GM23338 (cell line): ENCODE measurements around the gene SIRPA. TPM values are rescaled to one million over a fixed set of nuclear protein-coding genes. Genes with fewer than 3 reads are reported as not detected.

Experiments
- ATAC-seq: fragments of 200-7000 bp; cut with Tn5 transposase; 3 replicates; pipeline ENCODE4 v1.9.1; 2020
- DNase-seq: peaks from one replicate; pipeline ENCODE4 v3.0.0-alpha.2; 2015; ENCODE audit warnings: low spot score
- H2AFZ ChIP-seq: fragments of 200-600 bp; sonication (generic); 2 replicates; pipeline ENCODE4 v1.8.0; 2016; ENCODE audit warnings: antibody characterized with exemption, mild to moderate bottlenecking, moderate library complexity
- H3F3A ChIP-seq: fragments of 200-600 bp; sonication (generic); replicated peaks from 2 replicates; pipeline ENCODE4 v1.8.0; 2017; ENCODE audit warnings: antibody characterized with exemption, mixed run types, low read depth
- H3K27ac ChIP-seq: fragments of 200-600 bp; sonication (generic); 2 replicates; pipeline ENCODE4 v1.6.1; 2016; ENCODE audit warnings: low read depth
- H3K27me3 ChIP-seq: fragments of 200-600 bp; sonication (generic); 2 replicates; pipeline ENCODE4 v1.8.0; 2016; ENCODE audit warnings: mild to moderate bottlenecking, mixed run types, moderate library complexity; ENCODE audit not compliant: insufficient read depth
- H3K36me3 ChIP-seq: fragments of 200-600 bp; sonication (generic); 2 replicates; pipeline ENCODE4 v1.8.0; 2016; ENCODE audit warnings: mild to moderate bottlenecking; ENCODE audit not compliant: insufficient read depth
- H3K4me1 ChIP-seq: fragments of 200-600 bp; sonication (generic); 2 replicates; pipeline ENCODE4 v1.8.0; 2016; ENCODE audit warnings: mild to moderate bottlenecking, moderate library complexity; ENCODE audit not compliant: insufficient read depth
- H3K4me2 ChIP-seq: fragments of 200-600 bp; sonication (generic); 2 replicates; pipeline ENCODE4 v1.7.1; 2017; ENCODE audit warnings: mixed run types
- H3K4me3 ChIP-seq: fragments of 200-600 bp; sonication (generic); 2 replicates; pipeline ENCODE4 v1.6.1; 2016; ENCODE audit warnings: mixed run types
- H3K79me2 ChIP-seq: fragments of 200-600 bp; sonication (generic); replicated peaks from 2 replicates; pipeline ENCODE4 v1.8.0; 2017; ENCODE audit warnings: mild to moderate bottlenecking; ENCODE audit not compliant: insufficient read depth
- H3K9me2 ChIP-seq: fragments of 200-600 bp; sonication (generic); 2 replicates; pipeline ENCODE4 v1.8.0; 2017; ENCODE audit not compliant: insufficient read depth
- H4K20me1 ChIP-seq: fragments of 200-600 bp; sonication (generic); replicated peaks from 2 replicates; pipeline ENCODE4 v1.8.0; 2017; ENCODE audit warnings: mild to moderate bottlenecking; ENCODE audit not compliant: insufficient read depth
- H3K27ac Mint-ChIP-seq: 2 replicates; pipeline ENCODE4 v1.8.0; 2020; ENCODE audit warnings: inconsistent platforms, mild to moderate bottlenecking, moderate library complexity, mixed read lengths
- H3K27me3 Mint-ChIP-seq: 3 replicates; pipeline ENCODE4 v1.8.0; 2022; ENCODE audit warnings: low read depth, mild to moderate bottlenecking, moderate library complexity, mixed read lengths, inconsistent platforms; ENCODE audit not compliant: insufficient read depth, poor library complexity
- H3K36me3 Mint-ChIP-seq: 3 replicates; pipeline ENCODE4 v1.8.0; 2021; ENCODE audit warnings: low read depth, mild to moderate bottlenecking, inconsistent platforms, moderate library complexity, mixed read lengths
- H3K4me1 Mint-ChIP-seq: 3 replicates; pipeline ENCODE4 v1.8.0; 2020; ENCODE audit warnings: mild to moderate bottlenecking, inconsistent platforms, mixed read lengths
- H3K4me3 Mint-ChIP-seq: 3 replicates; pipeline ENCODE4 v1.8.0; 2021; ENCODE audit warnings: moderate library complexity, mild to moderate bottlenecking, inconsistent platforms, mixed read lengths
- H3K9me3 Mint-ChIP-seq: 3 replicates; pipeline ENCODE4 v1.8.0; 2020; ENCODE audit warnings: moderate library complexity, mild to moderate bottlenecking, inconsistent platforms, mixed read lengths
- CREB1 ChIP-seq: fragments of 250-450 bp; sonication (Bioruptor Pico); IDR thresholded peaks from 2 replicates; pipeline ENCODE4 v1.5.0; 2020; ENCODE audit warnings: low read depth, mild to moderate bottlenecking, moderate library complexity
- ETS1 ChIP-seq: IDR thresholded peaks from 2 replicates; pipeline ENCODE4 v1.6.1; 2016; ENCODE audit warnings: antibody characterized with exemption
- EZH2 ChIP-seq: fragments of 200-600 bp; sonication (generic); IDR thresholded peaks from one replicate; pipeline ENCODE4 v1.8.0; 2017; ENCODE audit warnings: antibody characterized with exemption, mild to moderate bottlenecking, low read depth; ENCODE audit not compliant: unreplicated experiment
- EZH2phosphoT487 ChIP-seq: fragments of 200-600 bp; sonication (generic); IDR thresholded peaks from one replicate; pipeline ENCODE4 v1.8.1; 2018; ENCODE audit warnings: antibody characterized with exemption; ENCODE audit not compliant: unreplicated experiment
- JUNB ChIP-seq: IDR thresholded peaks from one replicate; pipeline ENCODE4 v1.6.1; 2016; ENCODE audit warnings: antibody characterized with exemption; ENCODE audit not compliant: unreplicated experiment
- NANOG ChIP-seq: IDR thresholded peaks from 2 replicates; pipeline ENCODE4 v1.6.1; 2016; ENCODE audit warnings: antibody characterized with exemption, borderline replicate concordance
- POLR2AphosphoS5 ChIP-seq: IDR thresholded peaks from 2 replicates; pipeline ENCODE4 v1.6.1; 2016; ENCODE audit warnings: antibody characterized with exemption, low read depth
- REST ChIP-seq: IDR thresholded peaks from one replicate; pipeline ENCODE4 v1.6.1; 2018; ENCODE audit warnings: antibody characterized with exemption; ENCODE audit not compliant: unreplicated experiment
- STAT1 ChIP-seq: IDR thresholded peaks from one replicate; pipeline ENCODE4 v1.6.1; 2016; ENCODE audit warnings: antibody characterized with exemption; ENCODE audit not compliant: unreplicated experiment
- ZNF114 ChIP-seq: fragments of 250-450 bp; sonication (Bioruptor Pico); IDR thresholded peaks from 2 replicates; pipeline ENCODE4 v1.5.0; 2020; ENCODE audit warnings: mild to moderate bottlenecking, moderate library complexity
- ZNF331 ChIP-seq: fragments of 250-450 bp; sonication (Bioruptor Pico); IDR thresholded peaks from 2 replicates; pipeline ENCODE4 v1.5.0; 2020; ENCODE audit warnings: low read depth, mild to moderate bottlenecking, moderate library complexity
- ZNF462 ChIP-seq: fragments of 250-450 bp; sonication (Bioruptor Pico); IDR thresholded peaks from 2 replicates; pipeline ENCODE4 v1.5.0; 2020; ENCODE audit warnings: mild to moderate bottlenecking, moderate library complexity
- polyA plus RNA-seq: library from polyadenylated mRNA; unstranded; fragments of >200 nt; fragmentation: Nextera tagmentation; extraction: Ambion mirVana; gene quantifications from 2 replicates; pipeline ENCODE4 v1.2.1, GENCODE V29; 2016
- total RNA-seq: library from RNA; depleted of rRNA; stranded (reverse); fragments of >200 nt; shearing (Covaris generic); gene quantifications from 2 replicates; pipeline ENCODE4 v1.2.3, GENCODE V29; 2014
- TF ChIP-seq, protein P1 (sequence below), 2 experiments: fragments of 200-600 bp in 1 of 2; sonication (generic) in 1 of 2; conservative IDR thresholded peaks; 2 replicates each; pipeline versions ENCODE4 v1.5.1 to v1.6.1; 2016 to 2017; ENCODE audit warnings: antibody characterized with exemption in 2 of 2, low read depth in 2 of 2, mild to moderate bottlenecking in 2 of 2, moderate library complexity in 1 of 2

Gene SIRPA
- total and polyA plus RNA-seq, 2 experiments from 2014 or later = 1.2 to 2.9 TPM

DNA sequence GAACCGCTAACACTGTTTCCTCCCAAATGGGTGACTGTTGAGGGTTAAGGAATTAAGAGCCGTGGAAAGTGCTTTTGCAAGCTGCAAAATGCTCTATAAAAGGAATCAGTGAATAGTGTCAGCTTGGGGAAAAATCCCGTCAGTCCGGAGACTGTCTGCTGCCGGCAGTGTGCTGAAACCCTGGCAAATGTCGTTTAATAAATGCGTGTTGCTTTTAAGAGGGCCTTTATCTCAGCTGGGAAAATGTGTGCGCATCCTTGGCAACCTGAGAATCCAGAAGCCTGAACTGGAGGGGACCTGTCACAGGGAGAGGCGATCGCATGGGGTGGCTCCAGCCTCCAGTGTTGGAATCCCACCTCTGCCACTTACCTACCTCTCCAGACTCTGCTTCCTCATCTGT, 9.8 kb downstream of the SIRPA start:
- ATAC-seq (no peak), DNase-seq (no peak)
- Histone ChIP-seq H3K27me3 (no peaks in the 10 kb centered on the region), H3K79me2 (no peaks in the 10 kb centered on the region), H3K36me3 (no peaks in the 10 kb centered on the region), H3K4me1 (peaks cover 3% of the 10 kb centered on the region; the same call in 1 of the 2 replicates), H2AFZ (no peak overlapping the region), H3K9me2 (no peaks in the 10 kb centered on the region), H3K27ac (no peak overlapping the region), H3K4me2 (no peak overlapping the region), H4K20me1 (no peaks in the 10 kb centered on the region), H3F3A (0 out of 2 replicates have a peak, but pooled peaks cover 2% of the 10 kb centered on the region), H3K4me3 (no peak overlapping the region)
- Mint-ChIP-seq H3K27ac (no peak overlapping the region), H3K4me1 (peaks cover 21% of the 10 kb centered on the region), H3K27me3 (peaks cover 16% of the 10 kb centered on the region), H3K36me3 (no peaks in the 10 kb centered on the region), H3K9me3 (no peaks in the 10 kb centered on the region), H3K4me3 (no peak overlapping the region)
- TF ChIP-seq EZH2phosphoT487 (no peak), REST (no peak), JUNB (no peak), STAT1 (no peak), EZH2 (no peak), ETS1 (no peak), ZNF331 (CRISPR knock-in tag) (no peak), POLR2AphosphoS5 (no peak), ZNF114 (no peak), ZNF462 (CRISPR knock-in tag) (no peak), CREB1 (no peak), NANOG (no peak)
- TF ChIP-seq, protein P1, sequence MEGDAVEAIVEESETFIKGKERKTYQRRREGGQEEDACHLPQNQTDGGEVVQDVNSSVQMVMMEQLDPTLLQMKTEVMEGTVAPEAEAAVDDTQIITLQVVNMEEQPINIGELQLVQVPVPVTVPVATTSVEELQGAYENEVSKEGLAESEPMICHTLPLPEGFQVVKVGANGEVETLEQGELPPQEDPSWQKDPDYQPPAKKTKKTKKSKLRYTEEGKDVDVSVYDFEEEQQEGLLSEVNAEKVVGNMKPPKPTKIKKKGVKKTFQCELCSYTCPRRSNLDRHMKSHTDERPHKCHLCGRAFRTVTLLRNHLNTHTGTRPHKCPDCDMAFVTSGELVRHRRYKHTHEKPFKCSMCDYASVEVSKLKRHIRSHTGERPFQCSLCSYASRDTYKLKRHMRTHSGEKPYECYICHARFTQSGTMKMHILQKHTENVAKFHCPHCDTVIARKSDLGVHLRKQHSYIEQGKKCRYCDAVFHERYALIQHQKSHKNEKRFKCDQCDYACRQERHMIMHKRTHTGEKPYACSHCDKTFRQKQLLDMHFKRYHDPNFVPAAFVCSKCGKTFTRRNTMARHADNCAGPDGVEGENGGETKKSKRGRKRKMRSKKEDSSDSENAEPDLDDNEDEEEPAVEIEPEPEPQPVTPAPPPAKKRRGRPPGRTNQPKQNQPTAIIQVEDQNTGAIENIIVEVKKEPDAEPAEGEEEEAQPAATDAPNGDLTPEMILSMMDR (conservative IDR thresholded peaks at IDR 0.05; ENCODE audit: low read depth in 2 of 2) = no peak
